B cell (primary cell): ENCODE measurements around the gene EFNA2. TPM values are rescaled to one million over a fixed set of nuclear protein-coding genes. Genes with fewer than 3 reads are reported as not detected.

Source experiments
- ATAC-seq: fragments of 200-7000 bp; cut with Tn5 transposase; one replicate; pipeline ENCODE4 v1.10.0; 2021; ENCODE audit warnings: low read depth, mild to moderate bottlenecking, moderate number of reproducible peaks, moderate library complexity
- CTCF ChIA-PET: fragments of 350-600 bp; sonication (Branson Sonifier 250); formaldehyde crosslinking; loops from one replicate; lab custom pipeline; 2021; ENCODE audit warnings: antibody characterized with exemption, inconsistent platforms; lab: Charles Lee
- POLR2A ChIA-PET: fragments of 350-600 bp; sonication (Branson Sonifier 250); formaldehyde crosslinking; loops from one replicate; lab custom pipeline; 2021; ENCODE audit warnings: antibody characterized with exemption; lab: Charles Lee
- DNase-seq: peaks from one replicate; pipeline ENCODE4 v3.0.0; 2013
- H2AFZ ChIP-seq: 2 replicates; pipeline ENCODE4 v1.6.1; 2012; ENCODE audit warnings: mild to moderate bottlenecking, low read depth, low read length; ENCODE audit not compliant: insufficient read depth, poor library complexity, severe bottlenecking
- H3K27ac ChIP-seq, 2 donors: 1 replicate in 1 of 2; 2 replicates in 1 of 2; pipeline ENCODE4 v1.5.1; 2012 to 2013; ENCODE audit warnings: low read length in 2 of 2, mild to moderate bottlenecking in 2 of 2, moderate library complexity in 1 of 2
- H3K27me3 ChIP-seq, 4 experiments: fragments of 200-600 bp in 1 of 4; sonication (generic) in 1 of 4; replicated peaks in 1 of 4; 1 replicate in 2 of 4; 2 replicates in 2 of 4; pipeline versions ENCODE4 v1.6.1 to v1.7.0; 2013 to 2016; ENCODE audit warnings: low read length in 3 of 4, mild to moderate bottlenecking in 2 of 4, mixed read lengths in 1 of 4, moderate library complexity in 1 of 4; ENCODE audit not compliant: insufficient read depth in 4 of 4, control insufficient read depth in 3 of 4; ENCODE audit errors: control extremely low read depth in 1 of 4
- H3K36me3 ChIP-seq, 2 experiments: replicated peaks in 1 of 2; 1 replicate in 1 of 2; 2 replicates in 1 of 2; pipeline versions ENCODE4 v1.6.1 to v1.7.1; 2013; ENCODE audit warnings: low read length in 1 of 2; ENCODE audit not compliant: insufficient read depth in 2 of 2, control insufficient read depth in 1 of 2; ENCODE audit errors: control extremely low read depth in 1 of 2, extremely low read depth in 1 of 2
- H3K4me1 ChIP-seq, 2 donors: fragments of 200-600 bp in 1 of 2; sonication (generic) in 1 of 2; 1 replicate in 1 of 2; 2 replicates in 1 of 2; pipeline versions ENCODE4 v1.5.1 to v1.6.1; 2013 to 2017; ENCODE audit warnings: low read length in 2 of 2; ENCODE audit not compliant: control insufficient read depth in 2 of 2, insufficient read depth in 2 of 2
- H3K4me2 ChIP-seq: replicated peaks from 2 replicates; pipeline ENCODE3; 2012; ENCODE audit warnings: mild to moderate bottlenecking, low read depth, low read length; ENCODE audit not compliant: poor library complexity, severe bottlenecking
- H3K4me3 ChIP-seq, 5 experiments: fragments of 200-600 bp in 1 of 5; sonication (generic) in 1 of 5; 1 replicate in 3 of 5; 2 replicates in 2 of 5; pipeline versions ENCODE4 v1.5.1 to v1.7.0; 2011 to 2016; ENCODE audit warnings: low read length in 4 of 5, mild to moderate bottlenecking in 4 of 5, low read depth in 2 of 5, control low read depth in 1 of 5, moderate library complexity in 1 of 5; ENCODE audit not compliant: insufficient read depth in 1 of 5; ENCODE audit errors: control extremely low read depth in 1 of 5, extremely low read depth in 1 of 5
- H3K79me2 ChIP-seq: fragments of 200-600 bp; sonication (generic); one replicate; pipeline ENCODE4 v1.6.0; 2016; ENCODE audit warnings: low read length; ENCODE audit not compliant: control insufficient read depth, insufficient read depth
- H3K9ac ChIP-seq: fragments of 200-600 bp; sonication (generic); 2 replicates; pipeline ENCODE4 v1.6.1; 2017; ENCODE audit warnings: mild to moderate bottlenecking, low read length, moderate library complexity
- H3K9me3 ChIP-seq, 3 donors: one replicate each; pipeline versions ENCODE4 v1.6.1 to v1.7.1; 2013; ENCODE audit warnings: low read length in 2 of 3; ENCODE audit not compliant: control insufficient read depth in 2 of 3, insufficient read depth in 1 of 3; ENCODE audit errors: control extremely low read depth in 1 of 3
- H4K20me1 ChIP-seq: 2 replicates; pipeline ENCODE4 v1.6.0; 2012; ENCODE audit warnings: mild to moderate bottlenecking, low read length; ENCODE audit not compliant: insufficient read depth, control insufficient read depth, poor library complexity, severe bottlenecking
- H3K27ac Mint-ChIP-seq: one replicate; pipeline ENCODE4 v1.8.0; 2021; ENCODE audit warnings: mixed read lengths
- H3K27me3 Mint-ChIP-seq: one replicate; pipeline ENCODE4 v1.8.0; 2021; ENCODE audit warnings: mixed read lengths
- H3K4me1 Mint-ChIP-seq: one replicate; pipeline ENCODE4 v1.8.0; 2021; ENCODE audit warnings: mixed read lengths
- H3K4me3 Mint-ChIP-seq: one replicate; pipeline ENCODE4 v1.8.0; 2021; ENCODE audit warnings: mixed read lengths
- H3K9me3 Mint-ChIP-seq: one replicate; pipeline ENCODE4 v1.8.0; 2022; ENCODE audit warnings: mixed read lengths; ENCODE audit not compliant: insufficient read depth
- EZH2 ChIP-seq: IDR thresholded peaks from 2 replicates; pipeline ENCODE4 v1.6.1; 2012; ENCODE audit warnings: borderline replicate concordance, low read depth, mild to moderate bottlenecking, moderate library complexity, low read length; ENCODE audit not compliant: insufficient read depth, poor library complexity, severe bottlenecking
- WGBS: methylation state at CpG from one replicate; pipeline ENCODE4 v1.1.5; 2013; ENCODE audit warnings: missing lambda C conversion rate; ENCODE audit not compliant: insufficient coverage; 5-methylcytosine and 5-hydroxymethylcytosine counted together
- intact Hi-C: fragments of 100-400 bp; cut with micrococcal nuclease; formaldehyde crosslinking; loops from one replicate; pipeline ENCODE4 v1.10.0; 2022
- polyA plus RNA-seq: library from polyadenylated mRNA; depleted of rRNA; stranded (reverse); fragments of >200 nt; gene quantifications from 2 replicates; pipeline ENCODE4 v1.2.3, GENCODE V29; 2012
- total RNA-seq, 2 donors: library from RNA; stranded (reverse); fragments of 120-200 nt in 1 of 2; gene quantifications; 1 replicate in 1 of 2; 2 replicates in 1 of 2; pipeline versions ENCODE4 v1.2.3 to v1.2.4, GENCODE V29; 2013 to 2022
- TF ChIP-seq, protein P1 (sequence below): fragments of 200-600 bp; IDR thresholded peaks from one replicate; pipeline ENCODE4 v1.8.0; 2022; ENCODE audit warnings: antibody characterized with exemption, mild to moderate bottlenecking

The EFNA2 gene
- total and polyA plus RNA-seq, 2 donors (not counting 1 experiment from before 2014, with no cell fraction given) = not detected

- POLR2A ChIA-PET = interaction anchor here (0.6 to 10.7 kb wide), 2 partner anchors 8 to 1450 kb away, joined by 5 to 305 read pairs; partner anchors contain the start of gene CIRBP
- Histone ChIP-seq H3K9ac (no peak overlapping the region), H3K9me3 (no peaks in the 10 kb centered on the region), H3K27ac (peak overlapping the region; percentile 99 to 100), H3K36me3 (peaks cover 0 to 43% of the 10 kb centered on the region in 2 experiments), H3K4me2 (peak overlapping the region; percentile 99), H3K4me1 (peaks cover 62 to 91% of the 10 kb centered on the region in 2 donors), H2AFZ (no peak overlapping the region), H3K4me3 (no peak overlapping the region), H3K79me2 (peaks cover 64% of the 10 kb centered on the region), H3K27me3 (no peaks in the 10 kb centered on the region), H4K20me1 (peaks cover 44% of the 10 kb centered on the region)
- WGBS = 61% methylated on average over 9 of the region's 23 CpGs
- DNase-seq (no peak), ATAC-seq (no peak)
- Mint-ChIP-seq H3K27me3 (no peaks in the 10 kb centered on the region), H3K4me1 (peaks cover 71% of the 10 kb centered on the region), H3K27ac (peak overlapping the region; percentile 81), H3K9me3 (no peaks in the 10 kb centered on the region), H3K4me3 (peak overlapping the region; percentile 97)
- CTCF ChIA-PET = interaction anchor here (0.6 to 3.9 kb wide), 3 partner anchors 9 to 13 kb away, joined by 3 to 18 read pairs (median 4); no protein-coding TSS in a partner anchor
- no peak for TF ChIP-seq EZH2
- TF ChIP-seq, protein P1, sequence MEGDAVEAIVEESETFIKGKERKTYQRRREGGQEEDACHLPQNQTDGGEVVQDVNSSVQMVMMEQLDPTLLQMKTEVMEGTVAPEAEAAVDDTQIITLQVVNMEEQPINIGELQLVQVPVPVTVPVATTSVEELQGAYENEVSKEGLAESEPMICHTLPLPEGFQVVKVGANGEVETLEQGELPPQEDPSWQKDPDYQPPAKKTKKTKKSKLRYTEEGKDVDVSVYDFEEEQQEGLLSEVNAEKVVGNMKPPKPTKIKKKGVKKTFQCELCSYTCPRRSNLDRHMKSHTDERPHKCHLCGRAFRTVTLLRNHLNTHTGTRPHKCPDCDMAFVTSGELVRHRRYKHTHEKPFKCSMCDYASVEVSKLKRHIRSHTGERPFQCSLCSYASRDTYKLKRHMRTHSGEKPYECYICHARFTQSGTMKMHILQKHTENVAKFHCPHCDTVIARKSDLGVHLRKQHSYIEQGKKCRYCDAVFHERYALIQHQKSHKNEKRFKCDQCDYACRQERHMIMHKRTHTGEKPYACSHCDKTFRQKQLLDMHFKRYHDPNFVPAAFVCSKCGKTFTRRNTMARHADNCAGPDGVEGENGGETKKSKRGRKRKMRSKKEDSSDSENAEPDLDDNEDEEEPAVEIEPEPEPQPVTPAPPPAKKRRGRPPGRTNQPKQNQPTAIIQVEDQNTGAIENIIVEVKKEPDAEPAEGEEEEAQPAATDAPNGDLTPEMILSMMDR = no peak
- intact Hi-C loops = no loop called here
Observed at GRCh38 chr19:1257475-1258162, 28.1 kb upstream of the EFNA2 start.

DNA sequence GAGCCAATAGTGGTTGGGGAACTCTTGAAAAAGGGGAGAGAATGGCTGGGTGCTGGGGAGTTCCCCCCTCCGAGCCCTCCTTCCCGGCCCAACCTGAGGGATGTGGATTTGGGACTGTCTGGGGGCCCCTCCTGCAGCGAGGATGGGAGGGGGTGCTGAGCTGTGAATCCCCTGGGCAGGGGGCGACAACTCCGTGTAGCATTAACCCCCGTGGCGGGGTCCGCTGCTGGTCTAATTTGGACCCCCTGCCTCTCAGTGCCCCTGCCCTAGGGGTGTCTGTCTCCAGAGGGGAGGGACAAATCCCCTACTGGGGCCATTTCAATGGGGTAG lies 27.5 kb upstream of the EFNA2 start:
- H3K27me3 Mint-ChIP-seq = no peaks in the 10 kb centered on the region
- Histone ChIP-seq H4K20me1 (peaks cover 40% of the 10 kb centered on the region), H3K4me1 (peaks cover 66 to 91% of the 10 kb centered on the region in 2 donors), H2AFZ (no peak overlapping the region), H3K9ac (no peak overlapping the region), H3K27ac (peak overlapping the region; percentile 99 to 100), H3K4me2 (peak overlapping the region; percentile 99), H3K9me3 (no peaks in the 10 kb centered on the region), H3K79me2 (peaks cover 61% of the 10 kb centered on the region), H3K4me3 (peak overlapping the region in 1 of 5 experiments; percentile 62), H3K27me3 (no peaks in the 10 kb centered on the region), H3K36me3 (peaks cover 0 to 43% of the 10 kb centered on the region in 2 experiments)
- peaks cover 73% of the 10 kb centered on the region for H3K4me1 Mint-ChIP-seq
- peak overlapping the region; percentile 81 for H3K27ac Mint-ChIP-seq
- no peaks in the 10 kb centered on the region for H3K9me3 Mint-ChIP-seq
- ChIA-PET POLR2A (interaction anchor here (0.6 to 10.7 kb wide), 3 partner anchors 7 to 164 kb away, joined by 3 to 305 read pairs (median 5); partner anchors contain the start of gene CIRBP), CTCF (interaction anchor here (0.6 to 3.9 kb wide), 3 partner anchors 8 to 14 kb away, joined by 3 to 18 read pairs (median 4); no protein-coding TSS in a partner anchor)
- TF ChIP-seq EZH2 = no peak
- TF ChIP-seq, protein P1 = no peak
- DNase-seq = no peak
- intact Hi-C loops = no loop called here
- ATAC-seq = no peak
- peak overlapping the region; percentile 97 for H3K4me3 Mint-ChIP-seq
- 85% methylated on average over 2 of the region's 8 CpGs for WGBS
